Measurements from ENCODE around the gene RIMS3.
"Not testable (repeated sequence)": the region's sequence is repeated elsewhere in the genome, so short reads cannot be mapped to it uniquely, and the experiment has no call there.

The RIMS3 gene

DNA sequence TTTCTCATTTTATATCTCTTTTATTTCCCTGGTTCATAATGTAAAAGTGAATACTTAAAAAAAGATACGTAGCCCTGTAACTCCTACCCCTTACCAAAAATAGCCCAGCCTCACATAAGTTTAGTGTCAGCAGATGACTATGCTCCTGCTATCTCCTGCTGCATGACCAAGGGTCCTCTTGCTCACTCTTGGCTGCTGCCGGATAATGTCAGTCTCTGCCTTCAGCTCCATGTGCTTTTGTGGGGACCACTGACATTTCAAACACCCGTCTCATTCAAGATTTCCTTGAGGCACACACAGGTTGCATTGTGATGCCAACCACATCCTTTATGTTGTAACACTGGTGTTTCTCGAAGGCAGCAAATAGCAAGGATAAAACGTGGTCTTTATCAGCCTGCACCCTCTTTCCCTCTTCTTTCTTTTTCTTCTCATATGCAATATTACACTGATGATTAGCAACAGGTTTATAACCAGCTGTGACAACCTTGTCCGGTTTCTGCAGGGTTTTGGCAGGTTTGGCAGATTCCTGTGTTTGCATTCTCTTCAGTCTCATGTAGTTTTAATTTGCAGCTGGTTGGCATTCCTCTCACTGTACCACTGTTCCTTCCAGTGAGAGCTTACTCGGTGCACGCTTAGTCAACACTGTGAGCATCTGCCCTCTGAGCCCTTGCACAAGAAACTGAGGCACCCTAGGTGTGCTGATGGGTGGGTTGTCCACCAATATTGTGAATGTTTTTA, 71.9 kb downstream of the RIMS3 start:
- no peak for DNase-seq (ENCODE audit: low spot score)

DNA sequence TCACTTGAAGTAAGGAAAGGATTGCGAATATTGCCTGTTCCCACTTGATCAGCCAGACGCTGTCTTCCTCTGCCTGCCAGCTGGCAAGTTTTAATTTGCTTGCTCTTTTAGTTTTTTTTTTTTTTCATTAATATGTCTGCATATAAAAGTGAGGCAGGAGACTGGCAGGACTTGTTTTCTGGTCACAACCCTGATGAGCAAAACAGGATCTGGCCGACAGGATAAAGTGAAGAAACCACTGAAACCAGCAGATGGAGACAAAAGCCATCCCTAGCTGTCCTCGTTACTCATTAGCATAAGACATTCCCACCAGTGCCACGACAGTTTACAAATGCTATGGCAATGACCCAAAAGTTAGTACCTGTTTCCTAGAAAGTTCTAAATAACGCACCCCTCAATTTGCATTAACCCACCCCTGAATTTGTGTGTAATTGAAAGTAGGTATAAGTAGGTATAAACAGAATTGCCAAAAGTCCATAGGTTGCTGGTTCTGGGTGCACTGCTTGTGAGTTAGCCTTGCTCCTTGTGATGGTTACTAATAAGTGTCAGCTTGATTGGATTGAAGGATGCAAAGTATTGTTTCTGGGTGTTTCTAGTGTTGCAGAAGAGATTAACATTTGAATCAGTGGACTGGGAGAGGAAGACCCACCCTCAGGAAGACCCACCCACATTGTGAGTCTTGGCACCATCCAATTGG, 73.2 kb downstream of the RIMS3 start:
- peak; percentile 7 for DNase-seq (ENCODE audit: low spot score)

GRCh38 chr1:40588586-40588985, 76.9 kb downstream of the RIMS3 start:
- no peak for DNase-seq (ENCODE audit: low spot score)

- no peak for DNase-seq (ENCODE audit: low spot score)
Measured at GRCh38 chr1:40583980-40584379, 81.5 kb downstream of the RIMS3 start.

GRCh38 chr1:40582116-40582515, 83.4 kb downstream of the RIMS3 start:
- DNase-seq (ENCODE audit: low spot score) = no peak

DNA sequence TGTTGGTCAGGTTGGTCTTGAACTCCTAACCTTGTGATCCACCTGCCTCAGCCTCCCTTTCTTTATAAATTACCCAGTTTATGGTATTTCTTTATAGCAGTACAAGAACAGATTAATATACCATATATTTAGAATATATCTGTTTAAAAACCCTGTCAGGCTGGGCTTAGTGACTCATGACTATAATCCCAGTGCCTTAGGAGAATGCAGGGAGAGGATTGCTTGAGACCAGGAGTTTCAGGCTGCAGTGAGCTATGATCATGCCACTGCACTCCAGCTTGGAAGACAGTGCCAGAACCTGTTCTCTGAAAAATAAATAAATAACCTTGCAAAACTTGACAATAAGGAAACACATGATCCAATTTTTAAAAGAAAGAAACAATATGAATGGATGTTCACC, 90.1 kb downstream of the RIMS3 start:
- no peak for DNase-seq (ENCODE audit: low spot score)

- not testable (repeated sequence) for DNase-seq (ENCODE audit: low spot score)
Measured at GRCh38 chr1:40574805-40575204, 90.7 kb downstream of the RIMS3 start.
